HS-27A (cell line): ENCODE data around the gene GRM5.
A peak's percentile ranks its signal among the peaks of the same experiment; 100 is the strongest.
"Not testable (repeated sequence)": the region's sequence is repeated elsewhere in the genome, so short reads cannot be mapped to it uniquely, and the experiment has no call there.

Experiments used
- DNase-seq: peaks from one replicate; pipeline ENCODE4 v3.0.0-alpha.2; 2012; ENCODE audit warnings: low read depth, missing footprints

GRM5 gene

GRCh38 chr11:89065651-89066201, at the start of gene GRM5:
Gene GRM5 (minus strand): TSS chr11:89065982. CDS start chr11:89047872, 18,110 bp downstream.
- not testable (repeated sequence) for DNase-seq

GRCh38 chr11:89097956-89098355, 32.2 kb upstream of the GRM5 start:
- not testable (repeated sequence) for DNase-seq

- DNase-seq = not testable (repeated sequence)
Measured at GRCh38 chr11:89093806-89094205, 28.0 kb upstream of the GRM5 start.

GRCh38 chr11:89084951-89085350, 19.2 kb upstream of the GRM5 start:
- DNase-seq = not testable (repeated sequence)

GRCh38 chr11:89070911-89071310, 5.1 kb upstream of the GRM5 start:
- not testable (repeated sequence) for DNase-seq

GRCh38 chr11:89067264-89067663, 1.5 kb upstream of the GRM5 start:
- DNase-seq = no peak

GRCh38 chr11:89065066-89065465, 716 bp downstream of the GRM5 start:
- no peak for DNase-seq

- DNase-seq = not testable (repeated sequence)
Measured at GRCh38 chr11:89063481-89063951, 2.3 kb downstream of the GRM5 start.

GRCh38 chr11:89062771-89063298, 2.9 kb downstream of the GRM5 start:
- not testable (repeated sequence) for DNase-seq

- not testable (repeated sequence) for DNase-seq
Measured at GRCh38 chr11:89061839-89062238, 3.9 kb downstream of the GRM5 start.

- DNase-seq = not testable (repeated sequence)
Measured at GRCh38 chr11:89057406-89057805, 8.4 kb downstream of the GRM5 start.

GRCh38 chr11:89052220-89052619, 13.6 kb downstream of the GRM5 start:
- no peak for DNase-seq

GRCh38 chr11:89047159-89047558, 18.6 kb downstream of the GRM5 start:
- DNase-seq = not testable (repeated sequence)

GRCh38 chr11:89043861-89044588, 21.8 kb downstream of the GRM5 start:
- DNase-seq = not testable (repeated sequence)

- not testable (repeated sequence) for DNase-seq
Measured at GRCh38 chr11:89029671-89030070, 36.1 kb downstream of the GRM5 start.

GRCh38 chr11:89021339-89021738, 44.4 kb downstream of the GRM5 start:
- no peak for DNase-seq

- DNase-seq = not testable (repeated sequence)
Measured at GRCh38 chr11:89019827-89020547, 45.8 kb downstream of the GRM5 start.

GRCh38 chr11:89016214-89016613, 49.6 kb downstream of the GRM5 start:
- DNase-seq = no peak

GRCh38 chr11:89015614-89016013, 50.2 kb downstream of the GRM5 start:
- DNase-seq = no peak

GRCh38 chr11:89000852-89001251, 64.9 kb downstream of the GRM5 start:
- DNase-seq = not testable (repeated sequence)

- peak; percentile 14 for DNase-seq
Measured at GRCh38 chr11:88979641-88980040, 86.1 kb downstream of the GRM5 start.

- not testable (repeated sequence) for DNase-seq
Measured at GRCh38 chr11:88978992-88979391, 86.8 kb downstream of the GRM5 start.
